Upper lobe of left lung (tissue), 4 donors: Measurements from ENCODE around the gene ITGA11.

ENCODE experiments used
- CTCF ChIP-seq, 6 experiments: fragments of 450-650 bp in 4 of 6; fragments of 200-600 bp in 2 of 6; sonication (generic) in 2 of 6; IDR thresholded peaks; one replicate each; pipeline ENCODE4 v1.5.1; 2016 to 2019; ENCODE audit warnings: antibody characterized with exemption in 6 of 6
- EP300 ChIP-seq, 4 donors: sonication (generic); formaldehyde crosslinking; IDR thresholded peaks; one replicate each; pipeline ENCODE4 v1.5.1; 2017; ENCODE audit warnings: antibody characterized with exemption in 4 of 4, control low read depth in 2 of 4
- POLR2A ChIP-seq, 4 donors: fragments of 450-650 bp; IDR thresholded peaks; one replicate each; pipeline ENCODE4 v1.5.1; 2016 to 2017; ENCODE audit warnings: antibody characterized with exemption in 4 of 4, mild to moderate bottlenecking in 2 of 4

- TF ChIP-seq POLR2A (IDR thresholded peaks at IDR 0.05), result no peak
- no peak for TF ChIP-seq EP300 (IDR thresholded peaks at IDR 0.05)
- TF ChIP-seq CTCF (IDR thresholded peaks at IDR 0.05), result no peak
These were observed 127.2 kb downstream of the ITGA11 start for GRCh38 chr15:68304589-68305337.
